Nucleus accumbens (tissue), 56 donors: ENCODE measurements around the gene CAB39L.

ENCODE experiments used
- DNase-seq, 56 donors: peaks; one replicate each; lab custom pipeline; 2025; lab: John Stamatoyannopoulos, UW

The CAB39L gene

GRCh38 chr13:49443357-49443703 is 534 bp downstream of the CAB39L start:
- DNase-seq: peak in 11 of 56 donors; percentile 15 to 77 (median 54)

GRCh38 chr13:49441846-49442245 is 2.0 kb downstream of the CAB39L start:
- DNase-seq: no peak

- DNase-seq: no peak
Observed at GRCh38 chr13:49441312-49441711, 2.6 kb downstream of the CAB39L start.

GRCh38 chr13:49439609-49440008 is 4.3 kb downstream of the CAB39L start:
- DNase-seq: no peak

- no peak for DNase-seq
Observed at GRCh38 chr13:49437705-49438104, 6.2 kb downstream of the CAB39L start.

- peak in 12 of 56 donors; percentile 1 to 36 (median 3) for DNase-seq
Observed at GRCh38 chr13:49436890-49437289, 7.0 kb downstream of the CAB39L start.

GRCh38 chr13:49435992-49436391 is 7.9 kb downstream of the CAB39L start:
- no peak for DNase-seq

- DNase-seq: no peak
Observed at GRCh38 chr13:49429121-49429520, 14.7 kb downstream of the CAB39L start.

- DNase-seq: no peak
Observed at GRCh38 chr13:49428041-49428763, 15.7 kb downstream of the CAB39L start.

GRCh38 chr13:49424011-49424560 is 19.8 kb downstream of the CAB39L start:
- DNase-seq: no peak

GRCh38 chr13:49421391-49421790 is 22.5 kb downstream of the CAB39L start:
- no peak for DNase-seq

- no peak for DNase-seq
Observed at GRCh38 chr13:49419276-49419675, 24.6 kb downstream of the CAB39L start.

- no peak for DNase-seq
Observed at GRCh38 chr13:49418206-49418605, 25.7 kb downstream of the CAB39L start.

GRCh38 chr13:49417161-49417560 is 26.7 kb downstream of the CAB39L start:
- DNase-seq: no peak

GRCh38 chr13:49412749-49413148 is 31.1 kb downstream of the CAB39L start:
- no peak for DNase-seq

- DNase-seq: no peak
Observed at GRCh38 chr13:49411353-49411752, 32.5 kb downstream of the CAB39L start.

- no peak for DNase-seq
Observed at GRCh38 chr13:49410477-49410876, 33.4 kb downstream of the CAB39L start.

- no peak for DNase-seq
Observed at GRCh38 chr13:49410006-49410405, 33.9 kb downstream of the CAB39L start.

GRCh38 chr13:49409008-49409407 is 34.9 kb downstream of the CAB39L start:
- peak in 2 of 56 donors; percentile 5 to 41 for DNase-seq

GRCh38 chr13:49407936-49408335 is 35.9 kb downstream of the CAB39L start:
- no peak for DNase-seq

- DNase-seq: no peak
Observed at GRCh38 chr13:49407068-49407467, 36.8 kb downstream of the CAB39L start.

GRCh38 chr13:49404703-49405020 is 39.2 kb downstream of the CAB39L start:
- no peak for DNase-seq
